ENCODE data around the gene CDH20.

GRCh38 chr18:61464551-61465142, 131.4 kb downstream of the CDH20 start:
- TF ChIP-seq REST (IDR thresholded peaks at IDR 0.05; ENCODE audit: insufficient read depth in 1 of 2, low read depth in 2 of 2, low read length in 1 of 2), result no peak
- TF ChIP-seq CTCF (IDR thresholded peaks at IDR 0.05), result no peak
- TF ChIP-seq POLR2AphosphoS5 (IDR thresholded peaks at IDR 0.05; ENCODE audit: low read depth, low read length), result no peak
- TF ChIP-seq SIN3A (IDR thresholded peaks at IDR 0.05; ENCODE audit: borderline replicate concordance, insufficient read depth, low read depth, low read length), result no peak

Data from Panc1 (cell line).